GM23248 (cell line): Measurements from ENCODE around the gene AQP2.

Experiments used
- EZH2 ChIP-seq: fragments of 200-600 bp; sonication (generic); IDR thresholded peaks from 2 replicates; pipeline ENCODE4 v1.6.1; 2018; ENCODE audit warnings: antibody characterized with exemption, mild to moderate bottlenecking; ENCODE audit not compliant: insufficient read depth, poor library complexity, severe bottlenecking
- EZH2phosphoT487 ChIP-seq: fragments of 200-600 bp; sonication (generic); IDR thresholded peaks from 2 replicates; pipeline ENCODE4 v1.6.1; 2018; ENCODE audit warnings: antibody characterized with exemption, moderate library complexity, mild to moderate bottlenecking, low read depth; ENCODE audit not compliant: insufficient read depth

GRCh38 chr12:49917788-49918173, 32.8 kb upstream of the AQP2 start:
- TF ChIP-seq EZH2phosphoT487 (no peak), EZH2 (no peak)
